ENCODE measurements around the gene TMEM151B. TPM values are rescaled to one million over a fixed set of nuclear protein-coding genes. Genes with fewer than 3 reads are reported as not detected.

The TMEM151B gene
- total and polyA plus RNA-seq, 7 donors, result 0.16 to 1.1 (median 0.63) TPM; not detected in 2

- Histone ChIP-seq H3K27me3 (peaks cover 6 to 23% (median 14%) of the 10 kb centered on the region in 3 donors), H3K4me3 (no peak overlapping the region), H3K36me3 (no peaks in the 10 kb centered on the region), H3K27ac (peak overlapping the region in 1 of 4 donors; percentile 54), H3K9me3 (no peaks in the 10 kb centered on the region), H3K4me1 (peaks cover 0 to 7% (median 3%) of the 10 kb centered on the region in 4 donors)
- no peak for DNase-seq
- intact Hi-C loops (cut with DNase I), result loop anchor here (1.0 to 10.0 kb wide), 3 partner anchors 70 to 244 kb away; no protein-coding TSS in a partner anchor
- 1 to 3% methylated on average over 11 of the region's 11 CpGs for WGBS, 2 donors
- TF ChIP-seq POLR2AphosphoS5 (IDR thresholded peaks at IDR 0.05) (no peak), CTCF (IDR thresholded peaks at IDR 0.05) (peak; percentile 50 to 67 (median 60)), POLR2A (IDR thresholded peaks at IDR 0.05) (no peak)
Measured at GRCh38 chr6:44338228-44339122, 68.2 kb downstream of the TMEM151B start.

GRCh38 chr6:44339301-44339700 is 69.1 kb downstream of the TMEM151B start:
- no peaks in the 10 kb centered on the region for H3K9me3 ChIP-seq

GRCh38 chr6:44339763-44340625 is 69.7 kb downstream of the TMEM151B start:
- Histone ChIP-seq H3K27ac (no peak overlapping the region), H3K36me3 (no peaks in the 10 kb centered on the region), H3K4me3 (no peak overlapping the region), H3K27me3 (peaks cover 6 to 23% (median 14%) of the 10 kb centered on the region in 3 donors), H3K4me1 (peaks cover 0 to 7% (median 3%) of the 10 kb centered on the region in 4 donors), H3K9me3 (no peaks in the 10 kb centered on the region)
- DNase-seq, result no peak
- 71 to 78% methylated on average over 7 of the region's 7 CpGs for WGBS, 2 donors
- TF ChIP-seq CTCF (IDR thresholded peaks at IDR 0.05) (no peak), EP300 (IDR thresholded peaks at IDR 0.05) (no peak), POLR2AphosphoS5 (IDR thresholded peaks at IDR 0.05) (no peak)
- intact Hi-C loops (cut with DNase I), result loop anchor here (5.0 to 10.0 kb wide), 2 partner anchors 168 to 245 kb away; no protein-coding TSS in a partner anchor

More at GRCh38 chr6:44339301-44339700, 69.1 kb downstream of the TMEM151B start:
- no peak for TF ChIP-seq CTCF (IDR thresholded peaks at IDR 0.05)
- no peak for TF ChIP-seq POLR2A (IDR thresholded peaks at IDR 0.05)
- WGBS, 2 donors, result 77 to 88% methylated on average over 5 of the region's 5 CpGs
- intact Hi-C loops (cut with DNase I), result loop anchor here (5.0 to 10.0 kb wide), 2 partner anchors 167 to 244 kb away; no protein-coding TSS in a partner anchor
- H3K27me3 ChIP-seq, result peaks cover 6 to 23% (median 14%) of the 10 kb centered on the region in 3 donors
- H3K4me3 ChIP-seq, result no peak overlapping the region
- peaks cover 0 to 7% (median 3%) of the 10 kb centered on the region in 4 donors for H3K4me1 ChIP-seq
- no peak overlapping the region for H3K27ac ChIP-seq
- no peak for DNase-seq
- no peaks in the 10 kb centered on the region for H3K36me3 ChIP-seq

GRCh38 chr6:44341095-44341890 is 71.0 kb downstream of the TMEM151B start:
- Histone ChIP-seq H3K27ac (no peak overlapping the region), H3K36me3 (no peaks in the 10 kb centered on the region), H3K9me3 (no peaks in the 10 kb centered on the region), H3K4me3 (no peak overlapping the region), H3K27me3 (peaks cover 6 to 31% (median 14%) of the 10 kb centered on the region in 3 donors), H3K4me1 (peaks cover 0 to 7% (median 3%) of the 10 kb centered on the region in 4 donors)
- WGBS, 2 donors, result 60 to 69% methylated on average over 8 of the region's 8 CpGs
- intact Hi-C loops (cut with DNase I), result no loop called here
- no peak for TF ChIP-seq POLR2A (IDR thresholded peaks at IDR 0.05)
- no peak for TF ChIP-seq EP300 (IDR thresholded peaks at IDR 0.05)
- TF ChIP-seq POLR2AphosphoS5 (IDR thresholded peaks at IDR 0.05), result no peak
- no peak for TF ChIP-seq CTCF (IDR thresholded peaks at IDR 0.05)
- no peak for DNase-seq

Data from sigmoid colon (tissue), 7 donors.